Measurements from ENCODE around the gene HECW1. TPM values are rescaled to one million over a fixed set of nuclear protein-coding genes. Genes with fewer than 3 reads are reported as not detected.

HECW1 gene
- total and polyA plus RNA-seq, 2 of the 13 experiments (the other 11 are each of a cell fraction or from before 2014, with no cell fraction given) = not detected

DNA sequence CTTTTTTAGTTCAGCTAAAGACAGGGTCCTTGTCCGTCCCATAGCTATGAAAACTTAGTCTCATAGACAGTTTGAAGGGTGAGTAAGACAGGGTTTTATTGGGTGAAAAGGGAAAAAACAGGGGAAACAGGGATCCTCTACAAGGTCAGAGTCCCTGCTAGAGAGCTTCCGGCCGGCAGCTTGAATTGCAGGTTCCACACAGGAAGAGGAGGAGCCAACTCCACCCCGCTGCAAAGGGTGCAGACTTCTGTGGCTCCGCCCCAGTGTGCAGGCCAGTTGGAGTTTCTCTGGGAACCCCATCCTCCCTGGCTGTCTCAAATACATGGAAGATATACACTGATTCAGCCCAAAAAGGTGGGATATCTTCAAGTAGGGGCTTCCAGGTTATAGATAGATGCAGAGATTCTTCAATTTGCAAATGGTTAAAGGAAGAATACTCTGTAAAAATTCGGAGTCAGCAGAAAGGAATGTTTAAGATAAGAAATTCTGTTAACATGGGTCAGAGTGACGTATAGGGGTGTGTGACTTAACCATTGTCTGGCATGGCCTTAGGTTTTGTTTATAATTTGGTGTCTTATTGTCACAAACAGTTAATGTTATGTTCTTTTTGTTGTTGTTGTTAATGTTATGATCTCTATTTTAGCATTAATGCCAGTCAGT, 34.6 kb upstream of the HECW1 start:
- TF ChIP-seq MAFK (conservative IDR thresholded peaks at IDR 0.05 in 1 of 2, IDR thresholded peaks at IDR 0.05 in 1 of 2; ENCODE audit: low read length in 2 of 2) (peak; percentile 78 to 87), MAFF (IDR thresholded peaks at IDR 0.05; ENCODE audit: low read depth, low read length) (peak; percentile 76), GABPA (IDR thresholded peaks at IDR 0.05; ENCODE audit: low read depth, low read length) (peak; percentile 41), GABPA (CRISPR knock-in tag; IDR thresholded peaks at IDR 0.05; ENCODE audit: low read depth) (peak; percentile 77), UBTF (CRISPR knock-in tag; IDR thresholded peaks at IDR 0.05) (no peak), GABPB1 (CRISPR knock-in tag; IDR thresholded peaks at IDR 0.05) (peak; percentile 59)
- no peak overlapping the region for H3K27ac ChIP-seq (ENCODE audit: extremely low read length, insufficient read depth, low read length)
- H3K4me2 ChIP-seq (ENCODE audit: low read depth, low read length) = no peak overlapping the region
- H4K20me1 ChIP-seq (ENCODE audit: insufficient read depth, low read length) = no peaks in the 10 kb centered on the region
- H2AFZ ChIP-seq (ENCODE audit: low read length) = no peak overlapping the region
- ATAC-seq = peak; percentile 56
- peak; percentile 6 for DNase-seq (ENCODE audit: low spot score)
- no peak overlapping the region for H3K9ac ChIP-seq (ENCODE audit: insufficient read depth, low read depth, low read length)
- WGBS (ENCODE audit: low lambda C conversion rate) = 12% methylated on average over 5 of the region's 7 CpGs
- H3K9me3 ChIP-seq (ENCODE audit: low read length) = no peaks in the 10 kb centered on the region
- H3K36me3 ChIP-seq (replicated peaks in 1 of 2; ENCODE audit: control insufficient read depth in 1 of 2, insufficient read depth in 2 of 2, low read length in 2 of 2) = no peaks in the 10 kb centered on the region
- in situ Hi-C loops (cut with HindIII; ENCODE audit: extremely low pct_ligation_motif_present, low pct_unique_long_range_greater_than_20kb) = no loop called here
- H3K4me1 ChIP-seq (ENCODE audit: insufficient read depth, low read length) = no peaks in the 10 kb centered on the region
- CTCF ChIA-PET (ENCODE audit: low intra/inter-chr PET ratio, low total read pairs) = no interaction called here
- H3K79me2 ChIP-seq (ENCODE audit: insufficient read depth, low read length) = no peaks in the 10 kb centered on the region
- intact Hi-C loops (cut with micrococcal nuclease; ENCODE audit: unreplicated experiment) = no loop called here
- no peak for FAIRE-seq
- BruUV-seq (replicated peaks) = no TSS peak
- POLR2A ChIA-PET = no interaction called here
- no peak overlapping the region for H3K4me3 ChIP-seq (replicated peaks in 1 of 3; ENCODE audit: insufficient read depth in 1 of 3, low read depth in 2 of 3, low read length in 3 of 3)
- peaks cover 1 to 3% of the 10 kb centered on the region in 2 experiments; a peak in 2 of 5 replicates for H3K27me3 ChIP-seq (ENCODE audit: control insufficient read depth in 1 of 2, insufficient read depth in 2 of 2, low read length in 2 of 2)

GRCh38 chr7:43078794-43079193, 33.7 kb upstream of the HECW1 start:
- ChIA-PET CTCF (ENCODE audit: low intra/inter-chr PET ratio, low total read pairs) (no interaction called here), POLR2A (no interaction called here)
- WGBS (ENCODE audit: low lambda C conversion rate) = 3% methylated on average over 5 of the region's 6 CpGs
- Histone ChIP-seq H3K27ac (ENCODE audit: extremely low read length, insufficient read depth, low read length) (no peak overlapping the region), H3K9me3 (ENCODE audit: low read length) (no peaks in the 10 kb centered on the region), H4K20me1 (ENCODE audit: insufficient read depth, low read length) (no peaks in the 10 kb centered on the region), H3K36me3 (replicated peaks in 1 of 2; ENCODE audit: control insufficient read depth in 1 of 2, insufficient read depth in 2 of 2, low read length in 2 of 2) (no peaks in the 10 kb centered on the region), H3K27me3 (ENCODE audit: control insufficient read depth in 1 of 2, insufficient read depth in 2 of 2, low read length in 2 of 2) (peaks cover 1 to 3% of the 10 kb centered on the region in 2 experiments; a peak in 2 of 5 replicates), H2AFZ (ENCODE audit: low read length) (no peak overlapping the region), H3K4me3 (replicated peaks in 1 of 3; ENCODE audit: insufficient read depth in 1 of 3, low read depth in 2 of 3, low read length in 3 of 3) (no peak overlapping the region), H3K79me2 (ENCODE audit: insufficient read depth, low read length) (no peaks in the 10 kb centered on the region), H3K4me1 (ENCODE audit: insufficient read depth, low read length) (no peaks in the 10 kb centered on the region), H3K4me2 (ENCODE audit: low read depth, low read length) (no peak overlapping the region), H3K9ac (ENCODE audit: insufficient read depth, low read depth, low read length) (no peak overlapping the region)
- ATAC-seq (no peak), FAIRE-seq (no peak), DNase-seq (ENCODE audit: low spot score) (no peak)
- in situ Hi-C loops (cut with HindIII; ENCODE audit: extremely low pct_ligation_motif_present, low pct_unique_long_range_greater_than_20kb) (no loop called here), intact Hi-C loops (cut with micrococcal nuclease; ENCODE audit: unreplicated experiment) (no loop called here)
- BruUV-seq (replicated peaks) = no TSS peak
- TF ChIP-seq MIER3 (CRISPR knock-in tag; IDR thresholded peaks at IDR 0.05; ENCODE audit: borderline replicate concordance) (no peak), ZNF292 (CRISPR knock-in tag; IDR thresholded peaks at IDR 0.05; ENCODE audit: borderline replicate concordance, low read depth) (no peak), HNRNPL (IDR thresholded peaks at IDR 0.05; ENCODE audit: low read depth, low read length) (no peak), GMEB2 (CRISPR knock-in tag; IDR thresholded peaks at IDR 0.05; ENCODE audit: low read depth) (no peak), ONECUT2 (CRISPR knock-in tag; IDR thresholded peaks at IDR 0.05) (no peak), HBP1 (CRISPR knock-in tag; IDR thresholded peaks at IDR 0.05; ENCODE audit: low read depth) (no peak)

Data from HepG2 (cell line).